ENCODE measurements around the gene DUT.

DUT gene

GRCh38 chr15:48330105-48330785 is 984 bp upstream of the DUT start:
- DNase-seq (ENCODE audit: low read depth) = no peak

- DNase-seq (ENCODE audit: low read depth) = peak; percentile 55
Measured at GRCh38 chr15:48331796-48332641, 790 bp downstream of the DUT start.

GRCh38 chr15:48332642-48333034 is 1.4 kb downstream of the DUT start:
- no peak for DNase-seq (ENCODE audit: low read depth)

GRCh38 chr15:48333540-48333939 is 2.3 kb downstream of the DUT start:
- no peak for DNase-seq (ENCODE audit: low read depth)

- DNase-seq (ENCODE audit: low read depth) = no peak
Measured at GRCh38 chr15:48334260-48334659, 3.0 kb downstream of the DUT start.

- no peak for DNase-seq (ENCODE audit: low read depth)
Measured at GRCh38 chr15:48336940-48337339, 5.7 kb downstream of the DUT start.

- no peak for DNase-seq (ENCODE audit: low read depth)
Measured at GRCh38 chr15:48337607-48338006, 6.4 kb downstream of the DUT start.

GRCh38 chr15:48340111-48340510 is 8.9 kb downstream of the DUT start:
- no peak for DNase-seq (ENCODE audit: low read depth)

- no peak for DNase-seq (ENCODE audit: low read depth)
Measured at GRCh38 chr15:48343865-48344264, 12.6 kb downstream of the DUT start.

- no peak for DNase-seq (ENCODE audit: low read depth)
Measured at GRCh38 chr15:48345516-48345915, 14.3 kb downstream of the DUT start.

GRCh38 chr15:48352474-48353072 is 21.3 kb downstream of the DUT start:
- peak; percentile 40 for DNase-seq (ENCODE audit: low read depth)

- no peak for DNase-seq (ENCODE audit: low read depth)
Measured at GRCh38 chr15:48354694-48355303, 23.6 kb downstream of the DUT start.

- DNase-seq (ENCODE audit: low read depth) = no peak
Measured at GRCh38 chr15:48355377-48355776, 24.1 kb downstream of the DUT start.

- DNase-seq (ENCODE audit: low read depth) = no peak
Measured at GRCh38 chr15:48358229-48359152, 27.3 kb downstream of the DUT start.

GRCh38 chr15:48360841-48361240 is 29.6 kb downstream of the DUT start:
- no peak for DNase-seq (ENCODE audit: low read depth)

GRCh38 chr15:48361685-48362084 is 30.5 kb downstream of the DUT start:
- no peak for DNase-seq (ENCODE audit: low read depth)

GRCh38 chr15:48363474-48363873 is 32.2 kb downstream of the DUT start:
- DNase-seq (ENCODE audit: low read depth) = no peak

GRCh38 chr15:48365575-48365974 is 34.3 kb downstream of the DUT start:
- DNase-seq (ENCODE audit: low read depth) = no peak

GRCh38 chr15:48366584-48367312 is 35.5 kb downstream of the DUT start:
- no peak for DNase-seq (ENCODE audit: low read depth)

- no peak for DNase-seq (ENCODE audit: low read depth)
Measured at GRCh38 chr15:48367483-48367882, 36.3 kb downstream of the DUT start.

GRCh38 chr15:48370460-48370859 is 39.2 kb downstream of the DUT start:
- no peak for DNase-seq (ENCODE audit: low read depth)
